HG02610 (cell line): ENCODE data around the gene MT1H.

Source experiments
- ATAC-seq: cut with Tn5 transposase; IDR thresholded peaks from one replicate; pipeline ENCODE4 v1.9.1; 2021; ENCODE audit warnings: mild to moderate bottlenecking, moderate library complexity; ENCODE audit not compliant: unreplicated experiment

The MT1H gene

GRCh38 chr16:56635441-56635967, 34.1 kb upstream of the MT1H start:
- ATAC-seq, result no peak

GRCh38 chr16:56636616-56637413, 32.8 kb upstream of the MT1H start:
- no peak for ATAC-seq

GRCh38 chr16:56637814-56638750, 31.5 kb upstream of the MT1H start, which contains the start of gene MT1A:
Gene MT1A (plus strand): TSS chr16:56638666. CDS start chr16:56638739, 73 bp downstream.
- no peak for ATAC-seq

- no peak for ATAC-seq
These were observed 30.6 kb upstream of the MT1H start for GRCh38 chr16:56639045-56639444.

- no peak for ATAC-seq
These were observed 29.5 kb upstream of the MT1H start for GRCh38 chr16:56640076-56640475.

- ATAC-seq, result no peak
These were observed 28.4 kb upstream of the MT1H start for GRCh38 chr16:56641166-56641565.

- peak; percentile 61 for ATAC-seq
These were observed 26.4 kb upstream of the MT1H start for GRCh38 chr16:56643080-56643778.

- no peak for ATAC-seq
These were observed 25.8 kb upstream of the MT1H start for GRCh38 chr16:56643833-56644232.

- ATAC-seq, result no peak
These were observed 24.3 kb upstream of the MT1H start for GRCh38 chr16:56645311-56645710.

- ATAC-seq, result no peak
These were observed 23.8 kb upstream of the MT1H start for GRCh38 chr16:56645838-56646237.

- no peak for ATAC-seq
These were observed 21.8 kb upstream of the MT1H start for GRCh38 chr16:56647641-56648431.

GRCh38 chr16:56649271-56649670, 20.3 kb upstream of the MT1H start:
- no peak for ATAC-seq

GRCh38 chr16:56649820-56650219, 19.8 kb upstream of the MT1H start:
- ATAC-seq, result no peak

- ATAC-seq, result no peak
These were observed 18.0 kb upstream of the MT1H start, which contains the start of gene MT1B for GRCh38 chr16:56651586-56651985. Gene MT1B (plus strand): TSS chr16:56651886. CDS start chr16:56651954, 68 bp downstream.

- ATAC-seq, result no peak
These were observed 17.0 kb upstream of the MT1H start for GRCh38 chr16:56652600-56652999.

GRCh38 chr16:56653218-56653617, 16.4 kb upstream of the MT1H start:
- no peak for ATAC-seq

GRCh38 chr16:56657555-56658326, 11.9 kb upstream of the MT1H start, which contains the start of gene MT1F:
Gene MT1F (plus strand): TSS chr16:56657959. CDS start chr16:56658059, 100 bp downstream.
- no peak for ATAC-seq

- ATAC-seq, result no peak
These were observed 11.2 kb upstream of the MT1H start for GRCh38 chr16:56658327-56658875.
